ENCODE data around the gene CARD10. TPM values are rescaled to one million over a fixed set of nuclear protein-coding genes. Genes with fewer than 3 reads are reported as not detected.

CARD10 gene
- total and polyA plus RNA-seq, 2 of the 13 experiments (the other 11 are each of a cell fraction or from before 2014, with no cell fraction given): 35.2 to 55.8 TPM

DNA sequence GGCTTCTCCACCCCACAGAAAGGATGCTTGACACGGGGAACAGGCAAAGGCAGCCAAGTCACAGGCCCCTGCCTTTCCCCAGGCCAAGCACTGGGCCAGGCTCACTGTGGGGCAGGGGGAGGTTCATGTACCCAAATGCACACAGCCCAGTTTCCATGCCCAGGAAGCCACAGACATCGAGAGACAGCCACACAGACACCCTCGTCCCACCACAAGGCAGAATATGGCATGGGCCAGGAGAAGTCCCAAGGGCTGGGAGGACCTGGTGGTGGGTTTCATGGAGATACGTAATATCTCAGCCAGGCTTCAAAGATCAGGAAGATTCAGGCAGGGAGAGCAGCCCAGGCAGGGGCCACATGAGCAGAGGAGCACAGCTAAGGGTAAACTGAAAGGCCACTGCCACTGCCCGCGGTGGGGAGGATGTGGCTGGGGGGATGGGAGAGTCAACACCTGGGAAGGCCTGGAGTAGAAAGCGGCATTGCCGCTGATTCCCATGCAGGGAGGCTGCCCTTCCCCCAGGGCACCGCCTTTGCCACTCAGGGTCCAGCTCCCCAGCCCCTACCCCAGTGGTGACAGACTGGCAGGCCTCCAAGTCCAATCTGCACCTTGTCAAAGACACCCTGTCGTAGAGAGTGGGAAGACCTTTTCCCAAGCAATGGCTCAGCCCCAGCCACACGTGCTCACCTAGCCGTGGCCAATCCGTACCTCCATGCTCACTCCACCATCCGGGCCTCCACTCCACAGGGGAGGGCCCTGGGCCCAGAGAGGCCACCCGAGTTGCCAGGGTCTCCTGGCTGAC lies 30.7 kb downstream of the CARD10 start (continued):
- peak; percentile 88 for TF ChIP-seq ZNF572 (CRISPR knock-in tag; IDR thresholded peaks at IDR 0.05)
- 0 out of 2 replicates have a peak, but pooled peaks have one; percentile 26 for TF ChIP-seq ZNF230 (CRISPR knock-in tag; IDR thresholded peaks at IDR 0.05)
- no peak for TF ChIP-seq IRX3 (CRISPR knock-in tag; IDR thresholded peaks at IDR 0.05; ENCODE audit: borderline replicate concordance, low read depth)
- TF ChIP-seq PHF20 (CRISPR knock-in tag; IDR thresholded peaks at IDR 0.05): peak; percentile 46; the same call in 1 of the 2 replicates
- TF ChIP-seq ZBTB42 (CRISPR knock-in tag; IDR thresholded peaks at IDR 0.05): 0 out of 2 replicates have a peak, but pooled peaks have one; percentile 15
- no peak for TF ChIP-seq TEAD2 (CRISPR knock-in tag; IDR thresholded peaks at IDR 0.05)
- TF ChIP-seq, protein P1, sequence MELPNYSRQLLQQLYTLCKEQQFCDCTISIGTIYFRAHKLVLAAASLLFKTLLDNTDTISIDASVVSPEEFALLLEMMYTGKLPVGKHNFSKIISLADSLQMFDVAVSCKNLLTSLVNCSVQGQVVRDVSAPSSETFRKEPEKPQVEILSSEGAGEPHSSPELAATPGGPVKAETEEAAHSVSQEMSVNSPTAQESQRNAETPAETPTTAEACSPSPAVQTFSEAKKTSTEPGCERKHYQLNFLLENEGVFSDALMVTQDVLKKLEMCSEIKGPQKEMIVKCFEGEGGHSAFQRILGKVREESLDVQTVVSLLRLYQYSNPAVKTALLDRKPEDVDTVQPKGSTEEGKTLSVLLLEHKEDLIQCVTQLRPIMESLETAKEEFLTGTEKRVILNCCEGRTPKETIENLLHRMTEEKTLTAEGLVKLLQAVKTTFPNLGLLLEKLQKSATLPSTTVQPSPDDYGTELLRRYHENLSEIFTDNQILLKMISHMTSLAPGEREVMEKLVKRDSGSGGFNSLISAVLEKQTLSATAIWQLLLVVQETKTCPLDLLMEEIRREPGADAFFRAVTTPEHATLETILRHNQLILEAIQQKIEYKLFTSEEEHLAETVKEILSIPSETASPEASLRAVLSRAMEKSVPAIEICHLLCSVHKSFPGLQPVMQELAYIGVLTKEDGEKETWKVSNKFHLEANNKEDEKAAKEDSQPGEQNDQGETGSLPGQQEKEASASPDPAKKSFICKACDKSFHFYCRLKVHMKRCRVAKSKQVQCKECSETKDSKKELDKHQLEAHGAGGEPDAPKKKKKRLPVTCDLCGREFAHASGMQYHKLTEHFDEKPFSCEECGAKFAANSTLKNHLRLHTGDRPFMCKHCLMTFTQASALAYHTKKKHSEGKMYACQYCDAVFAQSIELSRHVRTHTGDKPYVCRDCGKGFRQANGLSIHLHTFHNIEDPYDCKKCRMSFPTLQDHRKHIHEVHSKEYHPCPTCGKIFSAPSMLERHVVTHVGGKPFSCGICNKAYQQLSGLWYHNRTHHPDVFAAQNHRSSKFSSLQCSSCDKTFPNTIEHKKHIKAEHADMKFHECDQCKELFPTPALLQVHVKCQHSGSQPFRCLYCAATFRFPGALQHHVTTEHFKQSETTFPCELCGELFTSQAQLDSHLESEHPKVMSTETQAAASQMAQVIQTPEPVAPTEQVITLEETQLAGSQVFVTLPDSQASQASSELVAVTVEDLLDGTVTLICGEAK (IDR thresholded peaks at IDR 0.05): no peak
- TF ChIP-seq, protein P1 (CRISPR knock-in tag; IDR thresholded peaks at IDR 0.05): 0 out of 2 replicates have a peak, but pooled peaks have one; percentile 32
- TF ChIP-seq KDM2A (CRISPR knock-in tag; IDR thresholded peaks at IDR 0.05; ENCODE audit: borderline replicate concordance, low read depth): peak; percentile 69; the same call in 1 of the 2 replicates
- TF ChIP-seq, protein P2, sequence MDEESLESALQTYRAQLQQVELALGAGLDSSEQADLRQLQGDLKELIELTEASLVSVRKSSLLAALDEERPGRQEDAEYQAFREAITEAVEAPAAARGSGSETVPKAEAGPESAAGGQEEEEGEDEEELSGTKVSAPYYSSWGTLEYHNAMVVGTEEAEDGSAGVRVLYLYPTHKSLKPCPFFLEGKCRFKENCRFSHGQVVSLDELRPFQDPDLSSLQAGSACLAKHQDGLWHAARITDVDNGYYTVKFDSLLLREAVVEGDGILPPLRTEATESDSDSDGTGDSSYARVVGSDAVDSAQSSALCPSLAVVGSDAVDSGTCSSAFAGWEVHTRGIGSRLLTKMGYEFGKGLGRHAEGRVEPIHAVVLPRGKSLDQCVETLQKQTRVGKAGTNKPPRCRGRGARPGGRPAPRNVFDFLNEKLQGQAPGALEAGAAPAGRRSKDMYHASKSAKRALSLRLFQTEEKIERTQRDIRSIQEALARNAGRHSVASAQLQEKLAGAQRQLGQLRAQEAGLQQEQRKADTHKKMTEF (CRISPR knock-in tag; IDR thresholded peaks at IDR 0.05): peak; percentile 71
- no peak; the same call in 1 of the 2 replicates for TF ChIP-seq ZNF652 (CRISPR knock-in tag; IDR thresholded peaks at IDR 0.05; ENCODE audit: borderline replicate concordance, low read depth)
- peak; percentile 56; the same call in 1 of the 2 replicates for TF ChIP-seq HDAC2 (CRISPR knock-in tag; IDR thresholded peaks at IDR 0.05)
- TF ChIP-seq SOX13 (IDR thresholded peaks at IDR 0.05): no peak
- TF ChIP-seq SOX13 (CRISPR knock-in tag; conservative IDR thresholded peaks at IDR 0.05 in 1 of 2, IDR thresholded peaks at IDR 0.05 in 1 of 2): peak in 1 of 2 experiments; percentile 31; a peak in 1 of 4 replicates
- peak; percentile 29 for TF ChIP-seq POLR2G (IDR thresholded peaks at IDR 0.05; ENCODE audit: low read depth, low read length)
- TF ChIP-seq LCORL (IDR thresholded peaks at IDR 0.05): no peak
- peak; percentile 65 for TF ChIP-seq LCORL (CRISPR knock-in tag; IDR thresholded peaks at IDR 0.05)
- no peak for TF ChIP-seq KMT2A (CRISPR knock-in tag; IDR thresholded peaks at IDR 0.05)
- peak; percentile 93 for TF ChIP-seq ZNF607 (CRISPR knock-in tag; IDR thresholded peaks at IDR 0.05; ENCODE audit: borderline replicate concordance)
- TF ChIP-seq ZNF75D (CRISPR knock-in tag; IDR thresholded peaks at IDR 0.05; ENCODE audit: borderline replicate concordance): no peak
- TF ChIP-seq ZNF766 (CRISPR knock-in tag; IDR thresholded peaks at IDR 0.05; ENCODE audit: borderline replicate concordance): no peak

Measured in HepG2 (cell line).